Stimulated activated CD4-positive, alpha-beta T cell treated with anti-CD3 and anti-CD28 coated beads, Interleukin-4, amount 100 ng/mL, for 24 hours (primary cell): ENCODE results near the gene DIS3L2.
"Not testable (repeated sequence)": the region's sequence is repeated elsewhere in the genome, so short reads cannot be mapped to it uniquely, and the experiment has no call there.

ENCODE experiments used
- DNase-seq: peaks from one replicate; pipeline ENCODE4 v3.0.0-alpha.2; 2020

The DIS3L2 gene

GRCh38 chr2:232073699-232074098, 112.2 kb downstream of the DIS3L2 start:
- no peak for DNase-seq

- DNase-seq: no peak
Measured at GRCh38 chr2:232075080-232075479, 113.6 kb downstream of the DIS3L2 start.

- DNase-seq: no peak
Measured at GRCh38 chr2:232075859-232076258, 114.3 kb downstream of the DIS3L2 start.

- no peak for DNase-seq
Measured at GRCh38 chr2:232076272-232076671, 114.8 kb downstream of the DIS3L2 start.

GRCh38 chr2:232076736-232077135, 115.2 kb downstream of the DIS3L2 start:
- DNase-seq: no peak

GRCh38 chr2:232085164-232085563, 123.7 kb downstream of the DIS3L2 start:
- DNase-seq: no peak

GRCh38 chr2:232085826-232086425, 124.4 kb downstream of the DIS3L2 start:
- no peak for DNase-seq

GRCh38 chr2:232088771-232089170, 127.3 kb downstream of the DIS3L2 start:
- no peak for DNase-seq

GRCh38 chr2:232094201-232094600, 132.7 kb downstream of the DIS3L2 start:
- DNase-seq: no peak

- no peak for DNase-seq
Measured at GRCh38 chr2:232094883-232095282, 133.4 kb downstream of the DIS3L2 start.

- DNase-seq: no peak
Measured at GRCh38 chr2:232097260-232097659, 135.7 kb downstream of the DIS3L2 start.

- no peak for DNase-seq
Measured at GRCh38 chr2:232097758-232098157, 136.2 kb downstream of the DIS3L2 start.

GRCh38 chr2:232102380-232102779, 140.9 kb downstream of the DIS3L2 start:
- no peak for DNase-seq

GRCh38 chr2:232103140-232103737, 141.7 kb downstream of the DIS3L2 start:
- DNase-seq: no peak

- DNase-seq: no peak
Measured at GRCh38 chr2:232104076-232104646, 142.6 kb downstream of the DIS3L2 start.

- no peak for DNase-seq
Measured at GRCh38 chr2:232111551-232111950, 150.0 kb downstream of the DIS3L2 start.

GRCh38 chr2:232113821-232114220, 152.3 kb downstream of the DIS3L2 start:
- DNase-seq: no peak

- not testable (repeated sequence) for DNase-seq
Measured at GRCh38 chr2:232115728-232116361, 154.3 kb downstream of the DIS3L2 start.

GRCh38 chr2:232116852-232117251, 155.3 kb downstream of the DIS3L2 start:
- DNase-seq: no peak

- DNase-seq: no peak
Measured at GRCh38 chr2:232117413-232117812, 155.9 kb downstream of the DIS3L2 start.

- DNase-seq: no peak
Measured at GRCh38 chr2:232120911-232121310, 159.4 kb downstream of the DIS3L2 start.

- no peak for DNase-seq
Measured at GRCh38 chr2:232124309-232124708, 162.8 kb downstream of the DIS3L2 start.

- no peak for DNase-seq
Measured at GRCh38 chr2:232126301-232127099, 165.0 kb downstream of the DIS3L2 start.
